ENCODE results near the gene PRPF39. TPM values are rescaled to one million over a fixed set of nuclear protein-coding genes. Genes with fewer than 3 reads are reported as not detected.
"Not testable (repeated sequence)": the region's sequence is repeated elsewhere in the genome, so short reads cannot be mapped to it uniquely, and the experiment has no call there.

The PRPF39 gene
- total RNA-seq, 1 donor from 2014 or later, result 9.4 TPM

GRCh38 chr14:45080416-45080968 lies 3.4 kb upstream of the PRPF39 start:
- not testable (repeated sequence) for DNase-seq (ENCODE audit: low spot score); ATAC-seq

GRCh38 chr14:45081096-45081495 lies 2.8 kb upstream of the PRPF39 start:
- DNase-seq (ENCODE audit: low spot score); ATAC-seq: not testable (repeated sequence)

- no peak for DNase-seq (ENCODE audit: low spot score)
Observed at GRCh38 chr14:45082420-45082819, 1.5 kb upstream of the PRPF39 start.

GRCh38 chr14:45083617-45083975 lies 320 bp upstream of the PRPF39 start:
- DNase-seq (ENCODE audit: low spot score), result no peak
- ATAC-seq, result no peak

More at GRCh38 chr14:45082420-45082819, 1.5 kb upstream of the PRPF39 start:
- no peak for ATAC-seq

- no peak for ATAC-seq
- no peak for DNase-seq (ENCODE audit: low spot score)
Observed at GRCh38 chr14:45084946-45085346, 1.0 kb downstream of the PRPF39 start.

DNA sequence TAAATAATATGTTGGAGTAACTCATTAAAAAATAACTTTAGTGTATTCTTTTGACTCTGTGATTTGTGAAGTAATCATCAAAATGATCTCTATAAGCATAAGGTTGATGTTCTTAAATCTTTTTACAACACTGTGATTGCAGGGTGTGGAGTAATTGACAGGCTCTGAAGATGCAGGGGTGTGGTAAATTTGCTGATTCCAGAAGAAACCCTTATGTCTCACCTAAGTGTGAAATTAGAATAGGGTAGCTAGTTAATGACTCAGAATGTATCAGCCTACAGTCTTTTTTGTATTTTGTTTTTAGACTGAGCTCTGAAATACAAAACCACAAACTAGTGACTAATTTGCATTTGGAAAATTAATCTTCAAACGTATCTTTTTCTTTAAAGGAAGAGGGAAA lies 5.9 kb downstream of the PRPF39 start:
- ATAC-seq, result no peak
- no peak for DNase-seq (ENCODE audit: low spot score)

GRCh38 chr14:45091710-45092109 lies 7.8 kb downstream of the PRPF39 start:
- DNase-seq (ENCODE audit: low spot score), result no peak
- ATAC-seq, result no peak

DNA sequence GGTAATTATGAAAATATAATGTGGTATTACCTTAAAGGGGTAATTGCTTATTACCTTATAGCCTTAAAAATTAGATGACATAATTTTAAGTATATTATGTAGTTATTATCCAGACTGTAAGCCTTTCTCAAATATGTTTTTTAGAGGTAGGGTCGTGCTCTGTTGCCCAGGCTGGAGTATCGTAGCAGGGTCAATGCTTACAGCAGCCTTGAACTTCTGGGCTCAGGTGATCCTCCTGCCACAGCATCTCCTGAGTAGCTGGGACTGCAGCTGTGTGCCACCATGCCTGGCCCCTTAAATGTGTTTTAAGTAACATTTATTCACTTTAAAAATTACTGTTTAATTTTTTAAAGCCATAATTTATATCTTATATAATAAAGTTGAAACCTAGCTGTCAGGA lies 10.4 kb downstream of the PRPF39 start:
- no peak for DNase-seq (ENCODE audit: low spot score)
- no peak for ATAC-seq

DNA sequence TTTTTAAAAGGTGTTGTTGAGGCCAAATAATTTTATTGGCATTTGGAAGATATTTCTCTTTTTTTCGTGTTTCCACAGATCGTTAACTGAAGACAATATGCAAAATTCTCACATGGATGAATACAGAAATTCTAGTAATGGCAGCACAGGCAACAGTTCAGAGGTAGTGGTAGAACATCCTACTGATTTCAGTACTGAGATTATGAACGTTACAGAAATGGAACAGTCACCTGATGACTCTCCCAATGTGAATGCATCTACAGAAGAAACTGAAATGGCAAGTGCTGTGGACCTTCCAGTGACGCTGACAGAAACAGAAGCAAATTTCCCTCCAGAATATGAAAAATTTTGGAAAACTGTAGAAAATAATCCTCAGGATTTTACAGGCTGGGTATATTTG lies 11.2 kb downstream of the PRPF39 start:
- no peak for DNase-seq (ENCODE audit: low spot score)
- ATAC-seq, result no peak

DNA sequence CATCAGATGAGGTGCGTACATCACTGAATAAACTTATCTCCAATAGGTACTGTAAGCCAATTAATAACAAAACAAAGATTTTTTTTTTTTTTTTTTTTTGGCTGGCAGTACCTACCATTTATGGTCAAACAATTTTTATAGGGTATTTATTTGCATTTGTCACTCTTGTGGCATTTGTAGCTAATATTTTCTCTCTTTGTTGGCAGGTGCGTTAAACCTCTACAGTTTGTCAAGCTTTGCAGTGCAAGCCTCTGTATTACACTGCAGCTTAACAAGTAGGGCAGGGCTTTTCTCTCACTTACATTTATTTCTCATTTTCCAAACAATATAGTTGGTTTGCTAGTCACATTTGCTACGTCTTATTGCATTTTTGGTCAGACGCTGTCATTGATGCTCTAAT lies 12.3 kb downstream of the PRPF39 start:
- no peak for ATAC-seq
- no peak for DNase-seq (ENCODE audit: low spot score)

DNA sequence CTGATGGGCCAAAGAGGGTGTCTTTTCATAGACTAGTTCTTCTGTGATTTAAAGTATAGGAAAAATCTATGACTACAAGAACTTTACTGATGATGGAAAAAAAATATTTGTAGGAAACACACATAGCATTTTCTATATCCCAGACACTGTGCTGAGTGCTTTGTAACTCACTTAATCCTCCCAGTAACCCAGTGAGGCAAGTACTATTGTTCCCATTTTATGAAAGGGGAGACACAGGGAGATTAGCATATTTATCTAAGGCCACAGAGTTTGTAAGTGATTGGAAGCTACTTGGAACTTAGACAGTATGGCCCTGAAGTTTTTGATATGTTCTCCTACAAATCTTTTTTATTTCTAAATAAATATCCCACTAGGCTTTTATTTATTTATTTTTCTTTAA lies 19.9 kb downstream of the PRPF39 start:
- ATAC-seq, result no peak
- DNase-seq (ENCODE audit: low spot score), result no peak

DNA sequence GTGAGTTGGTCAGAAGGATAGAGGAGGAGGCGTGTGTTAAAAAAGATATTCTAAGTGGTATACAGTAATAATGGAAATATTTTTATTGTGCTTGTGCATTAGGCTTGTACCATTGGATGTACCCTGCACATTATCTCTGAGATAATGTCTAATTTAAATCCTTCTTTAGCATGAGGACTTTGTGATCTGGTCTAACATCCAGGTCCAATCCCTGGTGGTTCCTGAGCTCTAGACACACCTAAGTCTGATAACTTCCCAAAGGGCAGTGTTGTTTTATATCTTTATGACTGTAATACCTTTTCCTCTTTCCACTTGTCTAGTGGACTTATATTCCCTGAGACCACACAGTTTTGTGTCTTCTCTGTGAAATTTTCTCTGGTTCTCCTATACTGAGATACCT lies 20.6 kb downstream of the PRPF39 start:
- no peak for DNase-seq (ENCODE audit: low spot score)
- no peak for ATAC-seq

DNA sequence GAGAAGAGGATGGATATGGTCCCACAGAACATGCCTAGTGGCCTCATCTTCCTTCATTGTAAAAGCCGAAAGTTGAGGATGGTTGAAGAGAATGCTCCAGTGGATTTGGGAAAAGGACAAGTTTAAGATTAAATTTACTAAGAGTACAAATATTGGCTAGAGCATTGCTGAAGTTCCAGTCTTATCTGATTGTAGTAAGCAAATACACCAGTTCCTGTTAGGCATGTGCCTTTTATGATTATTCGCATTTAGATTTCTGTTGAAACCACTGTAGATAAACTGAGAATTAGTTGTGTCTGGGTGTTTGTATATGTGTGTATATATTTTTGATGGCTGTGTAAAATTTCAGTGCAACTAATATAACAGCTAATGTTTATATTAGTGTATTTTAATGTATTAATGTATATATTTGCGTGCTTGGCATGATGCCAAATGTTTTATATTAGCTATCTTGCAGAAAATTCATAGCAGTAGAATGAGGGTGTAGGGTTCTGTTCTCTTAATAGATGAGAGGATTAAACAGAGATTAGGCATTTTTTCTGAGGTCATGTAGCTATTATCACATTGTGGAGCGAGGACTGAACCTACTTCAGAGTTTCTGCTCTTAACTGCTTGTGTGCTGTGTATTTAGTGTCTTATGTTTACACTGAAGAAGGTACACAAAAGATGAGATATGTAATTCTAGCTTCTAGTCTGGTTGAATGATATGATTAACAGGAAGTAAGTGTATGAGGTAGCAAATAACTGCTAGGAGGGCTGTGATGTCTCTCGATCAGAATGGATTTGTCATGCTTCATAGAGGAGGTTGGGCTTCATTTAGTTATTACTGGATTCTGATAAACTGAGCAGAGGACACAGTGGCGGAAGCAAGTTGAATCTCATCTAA lies 29.2 kb downstream of the PRPF39 start:
- ATAC-seq (no peak), DNase-seq (ENCODE audit: low spot score) (no peak)

DNA sequence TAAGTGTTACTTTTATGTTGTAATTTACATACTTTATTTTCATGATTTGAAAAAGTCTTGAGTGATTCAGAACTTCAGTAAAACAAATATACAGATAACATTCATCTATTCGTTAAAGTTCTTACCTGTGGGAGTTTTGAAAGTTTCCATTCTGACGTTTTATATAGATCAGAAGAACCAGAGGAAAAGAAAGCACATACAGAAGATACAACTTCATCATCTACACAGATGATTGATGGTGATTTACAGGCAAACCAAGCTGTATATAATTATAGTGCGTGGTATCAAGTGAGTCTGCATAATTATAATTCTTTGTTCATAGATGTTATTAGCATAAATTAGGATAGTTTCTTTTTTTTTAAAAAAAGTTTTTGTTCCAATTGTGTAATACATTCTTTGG lies 30.4 kb downstream of the PRPF39 start:
- no peak for ATAC-seq
- DNase-seq (ENCODE audit: low spot score), result no peak

DNA sequence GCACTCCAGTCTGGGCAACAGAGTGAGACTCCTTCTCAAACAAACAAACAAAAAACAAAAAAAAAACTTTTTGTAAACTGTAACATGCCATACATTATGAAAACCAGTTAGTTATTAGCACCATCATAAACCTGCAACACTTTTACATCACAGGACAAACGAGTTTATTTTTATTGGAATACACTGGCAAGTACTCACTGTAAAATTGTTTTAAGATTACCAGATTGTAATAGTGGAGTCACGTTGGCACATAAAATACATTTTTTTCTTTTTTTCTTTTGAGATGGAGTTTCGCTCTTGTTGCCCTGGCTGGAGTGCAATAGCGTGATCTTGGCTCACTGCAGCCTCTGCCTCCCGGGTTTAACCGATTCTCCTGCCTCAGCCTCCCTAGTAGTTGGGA lies 34.7 kb downstream of the PRPF39 start:
- DNase-seq (ENCODE audit: low spot score), result no peak
- no peak for ATAC-seq

DNA sequence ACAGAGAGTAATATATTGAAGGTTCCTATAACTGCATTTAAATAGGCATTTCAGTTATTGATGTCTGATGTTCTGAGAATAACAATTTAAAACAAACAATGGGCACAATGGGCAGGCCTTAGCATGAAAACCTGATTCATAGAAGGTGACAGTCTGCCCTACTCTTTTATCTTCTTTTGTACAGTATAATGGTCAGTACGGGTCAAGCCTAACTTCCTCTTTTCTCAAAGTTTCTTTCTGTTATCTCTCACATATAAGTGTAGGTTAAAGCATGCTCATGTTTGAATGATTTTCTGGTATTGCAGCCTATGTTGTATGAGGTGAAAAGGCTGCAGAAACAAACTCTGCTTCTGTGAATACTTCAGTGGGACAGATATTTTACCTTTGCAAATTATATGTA lies 36.2 kb downstream of the PRPF39 start:
- ATAC-seq, result no peak
- no peak for DNase-seq (ENCODE audit: low spot score)

- no peak for DNase-seq (ENCODE audit: low spot score)
- no peak for ATAC-seq
Observed at GRCh38 chr14:45123271-45123670, 39.4 kb downstream of the PRPF39 start.

GRCh38 chr14:45125754-45126153 lies 41.8 kb downstream of the PRPF39 start:
- ATAC-seq (no peak), DNase-seq (ENCODE audit: low spot score) (no peak)

DNA sequence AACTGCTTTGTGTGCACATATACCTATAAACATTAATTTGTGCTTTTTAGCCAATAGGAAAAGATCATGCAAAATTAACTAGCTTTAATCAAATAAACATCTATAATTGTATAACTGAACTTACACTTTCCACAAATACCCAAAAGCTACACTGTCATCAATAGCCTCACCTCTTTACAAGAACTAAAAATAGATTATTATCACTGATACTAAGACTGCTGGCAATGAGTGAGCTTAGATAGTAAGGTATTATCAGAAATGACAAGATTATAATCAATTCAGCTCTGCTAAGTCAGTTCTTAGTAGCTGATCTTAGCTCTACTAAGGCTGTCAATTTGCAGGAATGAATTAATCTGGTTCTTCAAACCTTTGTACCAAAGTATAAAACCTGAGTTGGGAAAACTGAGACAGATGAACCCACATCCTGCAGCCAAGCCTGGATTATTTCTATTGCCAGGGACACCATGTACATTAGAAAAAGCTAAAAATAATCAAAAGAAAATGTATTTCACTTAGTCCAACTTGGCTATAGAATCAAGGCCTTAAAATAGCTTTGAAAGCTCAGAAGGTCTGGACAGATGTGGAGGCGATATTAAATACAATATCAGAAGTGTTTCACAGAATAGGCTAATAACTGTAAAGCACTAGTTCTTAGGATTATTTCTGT lies 45.2 kb downstream of the PRPF39 start:
- ATAC-seq, result no peak
- no peak for DNase-seq (ENCODE audit: low spot score)

DNA sequence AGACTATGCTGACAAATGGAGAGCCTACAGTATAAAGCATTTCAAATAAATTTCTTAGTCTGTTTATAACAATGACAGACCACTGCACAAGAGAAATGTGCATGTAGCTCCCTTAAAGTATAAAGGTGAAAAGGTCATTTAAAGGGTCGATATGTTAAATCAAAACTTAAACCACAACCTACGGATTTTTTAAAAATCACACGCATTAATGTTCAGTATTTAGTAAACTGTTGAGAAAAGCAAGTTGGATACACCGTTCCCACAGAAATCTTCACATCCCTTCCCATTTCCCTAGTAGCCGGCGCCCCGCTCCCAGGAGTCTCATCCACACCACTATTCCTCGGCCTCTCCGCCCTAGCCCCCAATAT lies 49.8 kb downstream of the PRPF39 start:
- peak; percentile 13 for ATAC-seq

DNA sequence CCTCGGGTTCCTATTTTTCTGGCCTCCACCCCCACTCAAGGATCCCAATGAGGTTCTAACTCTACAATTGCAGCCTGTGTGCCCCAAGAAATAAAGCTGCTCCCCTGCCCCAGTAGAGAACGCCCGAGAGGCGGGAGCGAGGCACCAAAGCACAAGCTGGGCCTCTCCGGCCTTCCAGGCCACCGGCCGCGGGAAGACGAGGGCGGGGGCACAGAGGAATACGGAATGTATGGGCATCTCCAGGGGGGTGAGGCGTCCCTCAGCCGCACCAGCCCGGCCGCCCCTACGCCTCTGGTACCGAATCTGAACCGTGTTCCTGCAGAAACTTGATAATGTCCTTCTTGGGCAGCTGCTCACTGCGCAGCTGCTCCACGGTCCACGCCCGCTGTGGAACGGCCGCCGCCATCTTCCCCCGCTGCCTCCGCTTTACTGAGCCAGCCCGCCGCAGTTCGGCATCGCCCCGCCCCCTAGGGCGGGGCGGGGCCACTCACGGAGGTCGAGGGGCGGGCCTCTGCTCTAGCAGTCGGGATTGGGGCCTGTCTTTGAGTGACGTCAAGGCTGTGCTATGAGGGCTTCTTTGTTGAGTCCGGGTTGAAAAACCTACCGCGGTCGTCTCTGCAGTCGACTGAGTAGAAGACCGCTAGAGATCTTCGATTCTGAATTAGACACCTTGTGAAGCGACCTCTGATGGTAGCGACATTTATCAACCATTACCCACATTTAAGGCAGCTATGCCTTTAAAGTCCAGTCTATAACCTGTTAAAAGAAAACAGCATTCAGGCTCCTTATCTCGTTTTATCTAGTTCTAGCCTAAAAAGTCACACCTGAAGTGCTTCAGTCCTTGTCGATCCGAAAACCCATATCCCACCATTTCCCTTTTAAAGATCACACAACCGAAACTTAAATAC lies 50.4 kb downstream of the PRPF39 start, which contains the start of gene FKBP3:
Gene FKBP3 (minus strand): TSS at position 431 of the 908 bp plus-strand sequence. CDS start 25 bp downstream, at position 406.
- ATAC-seq (peak; percentile 95), DNase-seq (ENCODE audit: low spot score) (peak; percentile 97)

More for the DNA sequence above, 49.8 kb downstream of the PRPF39 start:
- no peak for DNase-seq (ENCODE audit: low spot score)
